Measurements from ENCODE around the gene OR5H2. TPM values are rescaled to one million over a fixed set of nuclear protein-coding genes. Genes with fewer than 3 reads are reported as not detected.

Gene OR5H2
- total and polyA plus RNA-seq, 2 of the 8 experiments (the other 6 are each of a cell fraction or from before 2014, with no cell fraction given), result not detected

GRCh38 chr3:98246142-98246541, 36.2 kb upstream of the OR5H2 start:
- FAIRE-seq, result no peak
- H3K79me2 ChIP-seq (ENCODE audit: control insufficient read depth in 1 of 2, insufficient read depth in 2 of 2, low read length in 2 of 2), result no peaks in the 10 kb centered on the region
- H3K4me1 ChIP-seq (replicated peaks in 1 of 4; ENCODE audit: control insufficient read depth in 3 of 4, insufficient read depth in 4 of 4, low read length in 3 of 4), result peaks cover 0 to 4% (median 0%) of the 10 kb centered on the region in 4 experiments; a peak in 4 of 7 replicates
- H2AK5ac ChIP-seq (ENCODE audit: low read depth, low read length), result no peak overlapping the region
- H4K5ac ChIP-seq (ENCODE audit: insufficient read length, low read depth, low read length), result no peak overlapping the region
- no peak overlapping the region for H3K4me2 ChIP-seq (ENCODE audit: insufficient read depth in 1 of 2, low read depth in 2 of 2, low read length in 2 of 2)
- no peaks in the 10 kb centered on the region for H3K79me1 ChIP-seq (ENCODE audit: low read depth, low read length)
- no peak overlapping the region for H2BK5ac ChIP-seq (ENCODE audit: low read depth, low read length)
- H3K27me3 ChIP-seq (replicated peaks in 1 of 4; ENCODE audit: control insufficient read depth in 3 of 4, extremely low read depth in 1 of 4, insufficient read depth in 3 of 4, low read length in 3 of 4), result no peaks in the 10 kb centered on the region
- H3K4me3 ChIP-seq (ENCODE audit: extremely low read depth in 1 of 4, insufficient read depth in 2 of 4, low read depth in 3 of 4, low read length in 4 of 4), result no peak overlapping the region
- CTCF ChIA-PET (ENCODE audit: partially characterized antibody), result interaction anchor here (0.5 to 2.8 kb wide), 4 partner anchors 9 to 97 kb away, joined by 3 to 13 read pairs (median 6); no protein-coding TSS in a partner anchor
- no peak overlapping the region for H2BK15ac ChIP-seq (ENCODE audit: low read length)
- no peak overlapping the region for H3K14ac ChIP-seq (ENCODE audit: insufficient read length)
- DNase-seq (ENCODE audit: low read depth in 1 of 2, low spot score in 2 of 2), result no peak
- no peak overlapping the region for H3K9ac ChIP-seq (replicated peaks in 1 of 4; ENCODE audit: extremely low read depth in 1 of 4, low read depth in 3 of 4, low read length in 3 of 4)
- H3K23ac ChIP-seq (ENCODE audit: insufficient read length), result no peak overlapping the region
- 94% methylated on average over 10 of the region's 10 CpGs; no CpG with 5 or more reads in 1 of the 2 experiments for WGBS, 2 experiments (ENCODE audit: extremely low coverage in 1 of 2, insufficient coverage in 1 of 2, insufficient read length in 1 of 2, insufficient replicate concordance in 2 of 2, low coverage in 1 of 2, low lambda C conversion rate in 2 of 2, missing lambda C conversion rate in 1 of 2)
- H2BK12ac ChIP-seq (ENCODE audit: low read depth, low read length), result no peak overlapping the region
- H3K18ac ChIP-seq (ENCODE audit: extremely low read depth, low read length), result no peak overlapping the region
- POLR2A ChIA-PET (ENCODE audit: partially characterized antibody), result no interaction called here
- no peak overlapping the region for H2BK20ac ChIP-seq (ENCODE audit: low read length)
- no peaks in the 10 kb centered on the region for H3K23me2 ChIP-seq (ENCODE audit: low read depth, low read length)
- H4K20me1 ChIP-seq (replicated peaks in 1 of 2; ENCODE audit: control insufficient read depth in 1 of 2, insufficient read depth in 2 of 2, low read length in 2 of 2), result no peaks in the 10 kb centered on the region
- H3K4ac ChIP-seq (replicated peaks; ENCODE audit: insufficient read length, low read depth, low read length), result no peak overlapping the region
- H4K8ac ChIP-seq (ENCODE audit: extremely low read depth, insufficient read depth, low read length), result no peak overlapping the region
- no peak overlapping the region for H3K56ac ChIP-seq (replicated peaks; ENCODE audit: insufficient read length, low read depth, low read length)
- H2BK120ac ChIP-seq (replicated peaks; ENCODE audit: low read depth, low read length), result no peak overlapping the region
- H3K27ac ChIP-seq (ENCODE audit: low read depth, low read length), result no peak overlapping the region
- no peak overlapping the region for H4K91ac ChIP-seq (replicated peaks; ENCODE audit: insufficient read length, low read length)
- H2AFZ ChIP-seq (ENCODE audit: low read length), result no peak overlapping the region
- no peaks in the 10 kb centered on the region for H3K9me3 ChIP-seq (ENCODE audit: insufficient read depth in 2 of 2, low read depth in 1 of 2, low read length in 1 of 2)
- no peaks in the 10 kb centered on the region for H3K36me3 ChIP-seq (ENCODE audit: control insufficient read depth in 2 of 4, insufficient read depth in 4 of 4, low read length in 3 of 4)
- TF ChIP-seq CBX5 (IDR thresholded peaks at IDR 0.05; ENCODE audit: low read depth, low read length), result no peak
- no peak for TF ChIP-seq KDM1A (IDR thresholded peaks at IDR 0.05; ENCODE audit: borderline replicate concordance, low read length)
- TF ChIP-seq RBBP5 (IDR thresholded peaks at IDR 0.05; ENCODE audit: borderline replicate concordance, low read depth, low read length), result no peak
- TF ChIP-seq ZNF274 (IDR thresholded peaks at IDR 0.05; ENCODE audit: borderline replicate concordance, extremely low read depth, low read length), result no peak
- TF ChIP-seq NRF1 (IDR thresholded peaks at IDR 0.05; ENCODE audit: low read depth, low read length), result no peak
- no peak for TF ChIP-seq HDAC6 (IDR thresholded peaks at IDR 0.05; ENCODE audit: low read depth, low read length)
- TF ChIP-seq, protein P1, sequence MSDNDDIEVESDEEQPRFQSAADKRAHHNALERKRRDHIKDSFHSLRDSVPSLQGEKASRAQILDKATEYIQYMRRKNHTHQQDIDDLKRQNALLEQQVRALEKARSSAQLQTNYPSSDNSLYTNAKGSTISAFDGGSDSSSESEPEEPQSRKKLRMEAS (IDR thresholded peaks at IDR 0.05), result no peak
- TF ChIP-seq TAF1 (IDR thresholded peaks at IDR 0.05; ENCODE audit: low read depth, low read length), result no peak
- no peak for TF ChIP-seq RFX5 (IDR thresholded peaks at IDR 0.05; ENCODE audit: borderline replicate concordance, low read depth, low read length)
